Effector memory CD8-positive, alpha-beta T cell (primary cell): ENCODE results near the gene CAPZA1.

Experiments used
- ATAC-seq: fragments of 150-1000 bp; cut with Tn5 transposase; replicated peaks from 2 replicates; pipeline ENCODE4 v1.10.0; 2021; ENCODE audit warnings: mild to moderate bottlenecking, moderate library complexity
- DNase-seq, 3 experiments: peaks; one replicate each; pipeline ENCODE4 v3.0.0; 2021
- H3K27ac Mint-ChIP-seq, 2 donors: one replicate each; pipeline ENCODE4 v1.8.0; 2022; ENCODE audit warnings: mild to moderate bottlenecking in 2 of 2, mixed read lengths in 2 of 2, moderate library complexity in 2 of 2
- H3K27me3 Mint-ChIP-seq, 2 donors: one replicate each; pipeline ENCODE4 v1.8.0; 2022; ENCODE audit warnings: mixed read lengths in 2 of 2
- H3K36me3 Mint-ChIP-seq: one replicate; pipeline ENCODE4 v1.8.0; 2022; ENCODE audit warnings: mild to moderate bottlenecking, moderate library complexity, mixed read lengths; ENCODE audit not compliant: insufficient read depth
- H3K4me1 Mint-ChIP-seq, 2 donors: one replicate each; pipeline ENCODE4 v1.8.0; 2022; ENCODE audit warnings: low read depth in 2 of 2, mixed read lengths in 2 of 2
- H3K4me3 Mint-ChIP-seq, 2 donors: one replicate each; pipeline ENCODE4 v1.8.0; 2022; ENCODE audit warnings: mild to moderate bottlenecking in 2 of 2, mixed read lengths in 2 of 2, moderate library complexity in 2 of 2
- H3K9me3 Mint-ChIP-seq, 2 donors: one replicate each; pipeline ENCODE4 v1.8.0; 2022; ENCODE audit warnings: mixed read lengths in 2 of 2

The CAPZA1 gene

DNA sequence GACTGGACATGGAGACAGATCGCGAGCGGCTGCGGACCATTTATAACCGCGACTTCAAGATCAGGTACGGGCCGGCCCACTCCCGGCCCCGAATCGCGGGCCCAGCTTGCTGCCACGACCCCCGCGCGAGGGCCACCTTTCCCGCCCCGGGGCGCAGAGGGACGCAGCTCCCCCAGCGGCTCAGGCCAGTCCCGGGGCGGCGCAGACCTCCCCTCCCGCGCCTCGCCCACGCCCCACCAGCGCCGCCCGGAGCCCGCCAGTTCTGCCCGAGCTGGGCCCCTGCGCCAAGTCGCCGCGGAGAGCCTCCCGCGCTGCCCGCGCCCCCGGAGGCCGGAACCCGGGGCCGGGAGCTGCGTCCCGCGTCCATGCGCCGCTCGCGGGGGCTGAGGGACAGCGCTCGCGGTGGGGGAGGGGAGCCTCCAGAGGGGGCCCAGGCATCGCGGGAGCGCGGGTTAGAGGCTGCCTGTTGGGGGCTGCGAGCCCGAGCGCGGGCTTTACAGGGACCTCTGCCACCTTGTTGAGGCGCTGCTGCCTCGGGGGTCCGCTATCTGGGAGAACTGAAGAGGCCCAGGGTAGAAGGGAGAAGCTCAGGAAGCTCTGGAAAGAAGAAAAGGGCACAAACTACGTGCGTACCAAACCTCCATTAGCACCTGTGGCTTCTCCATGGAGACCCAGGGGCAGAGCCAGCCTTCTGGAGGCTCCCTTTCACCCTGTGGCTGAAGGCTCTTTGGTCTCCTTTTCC, 55.5 kb downstream of the CAPZA1 start:
- Mint-ChIP-seq H3K4me1 (peaks cover 47 to 52% of the 10 kb centered on the region in 2 donors), H3K9me3 (no peaks in the 10 kb centered on the region), H3K27ac (peak overlapping the region; percentile 96 to 99), H3K27me3 (no peaks in the 10 kb centered on the region), H3K36me3 (peaks cover 34% of the 10 kb centered on the region), H3K4me3 (peak overlapping the region; percentile 98 to 100)
- peak; percentile 47 for ATAC-seq
- peak; percentile 22 to 38 (median 27) for DNase-seq

DNA sequence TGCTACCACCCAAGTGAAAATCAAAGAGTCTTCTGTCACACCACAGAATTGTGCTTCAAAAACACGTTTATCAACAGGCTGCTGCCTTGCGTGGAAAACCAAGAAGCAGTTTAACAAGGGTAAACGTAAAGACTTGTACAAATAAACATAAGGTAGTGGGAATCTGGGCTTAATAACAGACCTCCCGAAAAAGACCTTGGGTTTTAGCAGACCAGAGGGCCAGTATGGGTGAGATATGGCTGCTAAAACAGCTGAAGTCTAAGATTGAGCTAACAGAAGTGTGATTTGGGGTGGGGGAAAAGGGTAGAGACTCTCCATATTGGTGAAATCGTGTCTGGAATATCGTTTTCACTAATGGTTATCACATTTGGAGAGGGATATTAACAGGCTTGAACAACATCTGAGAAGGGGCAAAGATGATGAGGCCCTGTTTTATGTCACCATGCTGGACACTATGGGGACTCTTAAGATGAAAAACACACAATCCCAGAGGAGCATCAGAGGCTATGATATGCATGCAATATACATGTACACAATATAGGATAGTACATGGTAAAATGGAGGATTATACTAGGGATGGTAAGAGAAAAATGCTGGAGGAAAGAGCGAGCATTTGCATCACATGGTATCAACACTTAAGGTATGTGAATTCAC, 56.2 kb downstream of the CAPZA1 start:
- Mint-ChIP-seq H3K4me3 (peak overlapping the region; percentile 98 to 100), H3K4me1 (peaks cover 47 to 52% of the 10 kb centered on the region in 2 donors), H3K27ac (peak overlapping the region; percentile 62 to 99), H3K27me3 (no peaks in the 10 kb centered on the region), H3K9me3 (no peaks in the 10 kb centered on the region), H3K36me3 (peaks cover 28% of the 10 kb centered on the region)
- ATAC-seq (no peak), DNase-seq (no peak)

DNA sequence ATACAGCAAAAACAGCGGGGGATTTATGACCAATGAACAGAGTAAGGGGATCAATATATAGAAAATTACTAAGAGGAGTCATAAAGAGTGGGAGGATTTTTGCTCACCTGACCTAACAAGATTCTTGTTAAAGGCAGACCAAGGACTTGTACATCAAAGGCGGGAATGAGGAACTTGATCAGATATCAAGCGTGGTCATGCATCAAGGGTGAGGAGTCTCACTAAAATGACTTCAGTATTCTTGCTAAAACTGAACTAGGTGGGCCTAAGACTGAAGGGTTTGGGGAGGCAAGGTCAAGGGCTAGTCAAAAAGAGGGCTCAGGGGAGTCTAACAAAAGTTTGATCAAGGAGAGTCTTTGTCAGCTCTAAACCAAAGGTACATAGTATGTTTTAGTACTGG, 56.9 kb downstream of the CAPZA1 start:
- Mint-ChIP-seq H3K27ac (peak overlapping the region in 1 of 2 donors; percentile 12), H3K4me1 (peaks cover 47 to 52% of the 10 kb centered on the region in 2 donors), H3K4me3 (peak overlapping the region; percentile 98 to 100), H3K9me3 (no peaks in the 10 kb centered on the region), H3K27me3 (no peaks in the 10 kb centered on the region), H3K36me3 (peaks cover 27% of the 10 kb centered on the region)
- no peak for DNase-seq
- no peak for ATAC-seq

DNA sequence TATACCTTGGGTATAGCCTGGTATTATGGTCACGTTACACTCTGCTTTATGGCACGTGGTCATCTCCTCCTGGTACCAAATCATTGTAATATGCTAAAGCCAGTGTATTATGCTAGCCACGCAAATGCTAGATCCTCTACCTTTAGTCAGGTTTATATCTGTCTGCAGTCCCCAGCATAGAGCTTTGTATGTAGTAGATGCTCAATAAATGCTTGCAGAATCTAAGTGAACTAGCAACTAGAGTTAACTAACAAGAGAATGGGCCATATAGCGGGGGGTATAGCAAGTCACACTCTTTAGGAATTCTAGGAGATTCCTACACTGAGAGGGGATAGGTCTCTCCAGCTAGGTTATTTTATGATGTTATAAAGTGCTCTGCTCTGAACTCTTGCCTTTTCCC, 57.9 kb downstream of the CAPZA1 start:
- no peak overlapping the region for H3K27ac Mint-ChIP-seq
- no peak overlapping the region for H3K4me3 Mint-ChIP-seq
- no peaks in the 10 kb centered on the region for H3K27me3 Mint-ChIP-seq
- peaks cover 47 to 48% of the 10 kb centered on the region in 2 donors for H3K4me1 Mint-ChIP-seq
- DNase-seq: no peak
- H3K9me3 Mint-ChIP-seq: no peaks in the 10 kb centered on the region
- peaks cover 22% of the 10 kb centered on the region for H3K36me3 Mint-ChIP-seq
- no peak for ATAC-seq

DNA sequence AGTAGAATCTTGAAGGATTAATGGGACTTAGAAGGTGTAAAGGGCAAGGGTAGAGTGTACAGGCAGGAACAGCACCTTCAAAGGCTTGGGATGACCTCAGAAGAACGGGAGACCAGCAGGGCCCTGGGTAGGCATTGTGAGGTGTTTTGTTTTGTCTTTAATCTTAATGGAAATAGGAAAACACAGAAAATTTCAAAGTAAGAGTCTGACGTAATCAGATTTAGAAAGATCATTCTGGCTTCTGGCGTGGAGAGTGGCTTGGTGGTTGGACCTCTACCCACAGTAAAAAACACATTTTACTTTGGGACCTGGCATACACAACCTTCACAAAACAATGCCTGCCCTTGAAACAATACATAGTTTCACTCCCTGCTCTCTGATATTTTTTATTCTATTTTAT, 59.0 kb downstream of the CAPZA1 start:
- no peak overlapping the region for H3K4me3 Mint-ChIP-seq
- H3K27ac Mint-ChIP-seq: no peak overlapping the region
- ATAC-seq (no peak), DNase-seq (no peak)
- H3K36me3 Mint-ChIP-seq: peaks cover 20% of the 10 kb centered on the region
- H3K9me3 Mint-ChIP-seq: no peaks in the 10 kb centered on the region
- peaks cover 41 to 42% of the 10 kb centered on the region in 2 donors for H3K4me1 Mint-ChIP-seq
- H3K27me3 Mint-ChIP-seq: no peaks in the 10 kb centered on the region

DNA sequence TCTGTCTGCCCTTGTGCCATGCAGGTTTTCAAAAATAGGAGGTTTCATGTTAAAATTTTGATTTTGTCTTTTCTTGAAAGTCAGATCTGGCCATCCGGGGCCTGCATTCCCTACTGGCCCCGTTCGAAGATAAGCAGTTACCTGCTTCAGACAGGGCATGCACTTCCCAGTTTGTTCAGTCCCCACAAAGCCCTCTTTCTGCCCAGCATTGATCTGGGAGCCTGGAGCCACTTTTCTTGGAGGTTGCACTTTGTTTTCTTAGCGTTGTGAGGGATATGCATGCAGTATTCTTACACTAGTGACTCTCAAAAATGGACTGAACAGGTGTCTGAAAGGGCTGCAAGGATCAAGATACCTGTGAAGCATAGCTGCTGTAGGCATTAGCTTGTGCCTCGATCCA, 66.3 kb downstream of the CAPZA1 start:
- Mint-ChIP-seq H3K9me3 (no peaks in the 10 kb centered on the region), H3K4me1 (peaks cover 8 to 28% of the 10 kb centered on the region in 2 donors), H3K36me3 (peaks cover 17% of the 10 kb centered on the region), H3K4me3 (no peak overlapping the region), H3K27me3 (no peaks in the 10 kb centered on the region), H3K27ac (peak overlapping the region in 1 of 2 donors; percentile 83)
- ATAC-seq (no peak), DNase-seq (no peak)

DNA sequence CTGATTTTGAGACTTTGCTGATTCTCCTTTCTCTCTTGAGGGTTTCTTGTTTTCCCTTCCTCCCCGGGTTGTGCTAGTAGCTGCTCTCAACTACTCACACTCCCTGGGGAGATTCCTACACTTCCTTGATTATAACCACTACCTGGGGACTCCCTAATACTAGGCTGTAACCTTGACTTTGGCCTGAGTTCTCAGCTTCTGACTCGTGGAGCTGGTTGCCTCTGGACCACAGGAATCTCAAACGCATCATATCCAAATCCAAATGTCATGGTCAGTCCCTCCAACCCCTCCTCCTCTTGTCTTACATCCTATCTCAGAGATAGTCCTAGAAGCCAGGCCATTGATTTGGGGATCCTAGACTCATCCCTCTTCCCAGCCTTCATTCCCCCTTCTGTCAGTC, 66.8 kb downstream of the CAPZA1 start:
- Mint-ChIP-seq H3K27me3 (no peaks in the 10 kb centered on the region), H3K4me3 (no peak overlapping the region), H3K27ac (peak overlapping the region in 1 of 2 donors; percentile 83), H3K36me3 (peaks cover 21% of the 10 kb centered on the region), H3K9me3 (no peaks in the 10 kb centered on the region), H3K4me1 (peaks cover 8 to 28% of the 10 kb centered on the region in 2 donors)
- DNase-seq: no peak
- ATAC-seq: no peak

DNA sequence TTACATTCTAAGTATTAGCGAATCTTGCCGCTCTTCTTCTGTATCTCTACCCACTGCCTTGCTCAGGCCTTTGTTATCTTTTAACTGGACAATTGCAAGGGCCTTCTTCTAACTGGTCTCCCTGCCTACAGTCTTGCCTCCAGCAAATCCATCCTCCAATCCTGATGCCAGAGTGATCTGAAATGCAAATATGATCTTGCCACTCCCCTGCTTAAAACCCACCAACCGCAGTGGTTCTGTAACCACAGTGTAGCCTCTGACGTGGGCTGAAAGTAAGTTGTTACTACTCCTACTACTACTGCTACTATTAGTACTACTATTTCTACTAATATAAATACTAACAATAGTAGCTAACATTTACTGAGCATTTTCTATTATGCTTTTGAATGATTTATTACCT, 67.2 kb downstream of the CAPZA1 start:
- Mint-ChIP-seq H3K36me3 (peaks cover 20% of the 10 kb centered on the region), H3K4me1 (peaks cover 8 to 28% of the 10 kb centered on the region in 2 donors), H3K4me3 (no peak overlapping the region), H3K9me3 (no peaks in the 10 kb centered on the region), H3K27me3 (no peaks in the 10 kb centered on the region), H3K27ac (peak overlapping the region in 1 of 2 donors; percentile 83)
- DNase-seq (no peak), ATAC-seq (peak; percentile 57)

DNA sequence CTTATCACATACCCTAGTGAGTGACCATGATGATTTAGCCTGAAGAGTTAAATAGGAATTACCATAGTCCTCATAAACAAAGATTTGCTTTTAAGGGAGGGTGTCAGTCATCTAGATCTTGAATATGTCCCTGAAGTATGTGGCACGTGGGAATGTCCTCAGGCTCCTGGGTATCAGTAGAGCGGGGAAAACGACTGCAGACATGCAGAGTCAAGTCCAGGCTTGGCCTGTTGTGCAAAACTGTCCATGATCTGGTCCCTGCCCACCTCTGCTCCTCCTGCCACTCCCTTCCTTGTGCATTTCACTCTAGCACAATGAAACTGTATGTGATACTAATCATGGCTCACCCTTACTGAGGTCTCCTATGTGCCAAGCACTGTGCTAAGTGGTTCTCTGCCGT, 67.7 kb downstream of the CAPZA1 start:
- peaks cover 8 to 28% of the 10 kb centered on the region in 2 donors for H3K4me1 Mint-ChIP-seq
- ATAC-seq (no peak), DNase-seq (no peak)
- peak overlapping the region in 1 of 2 donors; percentile 83 for H3K27ac Mint-ChIP-seq
- peaks cover 23% of the 10 kb centered on the region for H3K36me3 Mint-ChIP-seq
- no peaks in the 10 kb centered on the region for H3K27me3 Mint-ChIP-seq
- H3K4me3 Mint-ChIP-seq: no peak overlapping the region
- H3K9me3 Mint-ChIP-seq: no peaks in the 10 kb centered on the region

DNA sequence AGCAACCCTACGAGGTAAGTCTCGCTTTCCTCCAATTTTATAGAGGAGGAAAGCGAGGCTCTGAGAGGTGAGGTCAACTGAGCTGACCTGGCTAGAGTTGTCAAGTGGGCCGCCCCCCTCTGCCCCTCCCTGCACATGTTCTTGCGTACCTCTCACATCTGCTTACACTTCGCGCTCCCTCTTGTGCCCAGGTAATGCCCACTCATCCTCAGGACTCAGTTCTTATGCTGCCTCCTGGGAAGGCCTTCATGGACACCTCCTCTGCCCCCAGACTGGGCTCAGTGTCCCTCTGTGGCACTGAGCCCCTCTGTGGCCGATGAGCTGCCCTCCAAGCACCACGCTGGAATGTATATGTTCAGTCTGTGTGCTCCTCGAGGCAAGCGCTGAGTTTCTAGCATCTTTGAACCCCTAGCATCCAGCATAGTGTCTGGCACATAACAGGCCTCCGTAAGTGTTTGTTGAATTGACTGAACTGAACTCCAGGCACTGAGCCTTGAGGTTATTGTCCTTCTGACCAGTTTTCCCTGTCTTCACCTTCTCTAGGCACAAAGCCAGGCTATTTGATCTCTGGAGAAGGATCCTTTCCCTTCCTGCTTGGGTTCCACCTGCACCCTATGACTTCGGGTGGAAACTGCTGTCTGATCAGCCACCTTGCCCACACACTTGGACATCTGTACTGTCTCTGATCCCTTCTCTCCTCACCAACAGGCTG, 68.3 kb downstream of the CAPZA1 start:
- DNase-seq (no peak), ATAC-seq (no peak)
- no peaks in the 10 kb centered on the region for H3K27me3 Mint-ChIP-seq
- no peaks in the 10 kb centered on the region for H3K9me3 Mint-ChIP-seq
- peaks cover 8 to 28% of the 10 kb centered on the region in 2 donors for H3K4me1 Mint-ChIP-seq
- peak overlapping the region; percentile 83 to 86 for H3K27ac Mint-ChIP-seq
- no peak overlapping the region for H3K4me3 Mint-ChIP-seq
- peaks cover 23% of the 10 kb centered on the region for H3K36me3 Mint-ChIP-seq

DNA sequence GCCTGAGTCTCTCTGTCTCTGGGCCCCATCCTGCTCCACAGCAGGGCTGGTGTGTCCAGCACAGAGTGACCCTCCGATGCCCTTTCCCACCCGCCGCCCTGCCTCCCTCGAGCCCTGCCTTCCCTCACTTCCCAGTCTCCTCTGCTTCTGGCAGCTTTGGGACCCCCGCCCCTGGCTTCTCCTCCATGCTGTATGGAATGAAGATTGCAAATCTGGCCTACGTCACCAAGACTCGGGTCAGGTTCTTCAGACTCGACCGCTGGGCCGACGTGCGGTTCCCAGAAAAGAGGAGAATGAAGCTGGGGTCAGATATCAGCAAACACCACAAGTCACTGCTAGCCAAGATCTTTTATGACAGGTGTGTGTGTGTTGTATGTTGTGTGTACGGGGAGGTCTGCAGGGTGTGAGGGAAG, 69.2 kb downstream of the CAPZA1 start:
- Mint-ChIP-seq H3K9me3 (no peaks in the 10 kb centered on the region), H3K27ac (peak overlapping the region in 1 of 2 donors; percentile 83), H3K27me3 (no peaks in the 10 kb centered on the region), H3K36me3 (peaks cover 32% of the 10 kb centered on the region), H3K4me1 (peaks cover 8 to 28% of the 10 kb centered on the region in 2 donors), H3K4me3 (no peak overlapping the region)
- DNase-seq (no peak), ATAC-seq (no peak)

DNA sequence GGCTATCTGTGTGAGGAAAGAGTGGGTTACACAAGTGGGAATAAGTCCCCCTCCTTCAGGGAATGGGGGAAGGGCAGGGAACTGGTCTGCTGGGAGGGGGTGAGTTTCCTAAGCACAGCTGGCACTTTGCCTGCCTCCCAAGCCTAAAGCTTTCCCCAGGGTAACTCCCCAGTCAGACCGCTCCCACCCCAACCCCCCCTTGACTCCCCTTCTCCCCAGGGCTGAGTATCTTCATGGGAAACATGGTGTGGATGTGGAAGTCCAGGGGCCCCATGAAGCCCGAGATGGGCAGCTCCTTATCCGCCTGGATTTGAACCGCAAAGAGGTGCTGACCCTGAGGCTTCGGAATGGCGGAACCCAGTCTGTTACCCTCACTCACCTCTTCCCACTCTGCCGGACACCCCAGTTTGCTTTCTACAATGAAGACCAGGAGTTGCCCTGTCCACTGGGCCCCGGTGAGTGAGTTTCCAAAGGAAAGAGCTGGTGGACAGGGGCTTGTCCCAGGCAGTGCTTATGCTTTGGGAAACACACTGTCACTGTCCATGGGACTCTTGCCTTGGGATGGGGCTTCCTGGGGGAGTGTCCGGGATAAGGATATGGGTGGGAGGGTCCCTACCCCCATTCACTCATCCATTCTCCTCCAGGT, 69.7 kb downstream of the CAPZA1 start:
- H3K27me3 Mint-ChIP-seq: no peaks in the 10 kb centered on the region
- no peak overlapping the region for H3K4me3 Mint-ChIP-seq
- H3K9me3 Mint-ChIP-seq: no peaks in the 10 kb centered on the region
- H3K36me3 Mint-ChIP-seq: peaks cover 34% of the 10 kb centered on the region
- no peak overlapping the region for H3K27ac Mint-ChIP-seq
- peaks cover 8 to 28% of the 10 kb centered on the region in 2 donors for H3K4me1 Mint-ChIP-seq
- no peak for ATAC-seq
- no peak for DNase-seq

DNA sequence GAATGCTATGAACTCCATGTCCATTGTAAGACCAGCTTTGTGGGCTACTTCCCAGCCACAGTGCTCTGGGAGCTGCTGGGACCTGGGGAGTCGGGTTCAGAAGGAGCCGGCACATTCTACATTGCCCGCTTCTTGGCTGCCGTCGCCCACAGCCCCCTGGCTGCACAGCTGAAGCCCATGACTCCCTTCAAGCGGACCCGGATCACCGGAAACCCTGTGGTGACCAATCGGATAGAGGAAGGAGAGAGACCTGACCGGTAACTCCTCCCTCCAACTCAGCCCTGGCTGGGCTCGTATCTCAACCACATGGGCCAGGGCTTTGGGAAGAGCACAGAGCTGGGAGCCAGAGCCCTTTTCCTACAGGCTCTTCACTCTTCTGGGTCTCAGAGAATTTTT, 70.2 kb downstream of the CAPZA1 start:
- Mint-ChIP-seq H3K4me3 (no peak overlapping the region), H3K9me3 (no peaks in the 10 kb centered on the region), H3K36me3 (peaks cover 37% of the 10 kb centered on the region), H3K27ac (no peak overlapping the region), H3K27me3 (no peaks in the 10 kb centered on the region), H3K4me1 (peaks cover 8 to 28% of the 10 kb centered on the region in 2 donors)
- DNase-seq: no peak
- no peak for ATAC-seq
